SH-SY5Y (cell line): ENCODE results near the gene SFT2D2.

Experiments used
- GATA2 ChIP-seq: IDR thresholded peaks from 2 replicates; pipeline ENCODE4 v1.6.1; 2011; ENCODE audit warnings: mild to moderate bottlenecking, low read depth, low read length
- GATA3 ChIP-seq: IDR thresholded peaks from 2 replicates; pipeline ENCODE4 v1.6.1; 2011; ENCODE audit warnings: low read depth, mild to moderate bottlenecking, low read length, moderate library complexity

DNA sequence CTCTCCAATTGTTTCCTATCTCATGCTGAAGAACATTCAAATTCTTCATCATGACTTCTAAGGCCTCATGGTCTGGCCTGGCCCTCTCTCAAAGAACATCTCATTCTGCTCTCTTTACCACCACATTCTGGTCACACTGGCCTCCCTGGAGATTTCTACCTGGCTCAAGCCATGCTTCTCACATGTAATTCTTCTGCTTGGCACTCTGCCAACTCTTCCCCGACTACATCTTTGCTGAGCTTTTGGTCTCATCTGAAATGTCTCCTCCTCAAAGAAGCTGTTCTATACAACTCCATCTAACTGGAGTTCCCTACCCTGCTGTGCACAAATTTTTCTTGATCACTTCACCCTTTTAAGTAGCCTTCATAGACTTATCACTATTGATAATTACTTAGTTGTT is 53.4 kb downstream of the SFT2D2 start:
- no peak for TF ChIP-seq GATA3
- no peak for TF ChIP-seq GATA2
